Psoas muscle (tissue), 8 donors: Measurements from ENCODE around the gene PPFIBP2. TPM values are rescaled to one million over a fixed set of nuclear protein-coding genes. Genes with fewer than 3 reads are reported as not detected.

ENCODE experiments used
- ATAC-seq, 4 donors: fragments of 200-7000 bp; cut with Tn5 transposase; one replicate each; pipeline ENCODE4 v1.9.1; 2020; ENCODE audit warnings: moderate library complexity in 3 of 4, mild to moderate bottlenecking in 2 of 4
- DNase-seq, 2 donors: peaks; one replicate each; pipeline ENCODE4 v3.0.0-alpha.2; 2020
- H3K27ac ChIP-seq: fragments of 200-600 bp; one replicate; pipeline ENCODE4 v1.8.0; 2022
- H3K27me3 ChIP-seq, 3 donors: fragments of 200-600 bp in 1 of 3; one replicate each; pipeline versions ENCODE4 v1.6.1 to v1.8.0; 2013 to 2022; ENCODE audit warnings: low read length in 2 of 3, mild to moderate bottlenecking in 2 of 3, moderate library complexity in 1 of 3; ENCODE audit not compliant: insufficient read depth in 3 of 3
- H3K36me3 ChIP-seq, 2 donors: fragments of 200-600 bp in 1 of 2; one replicate each; pipeline versions ENCODE4 v1.6.1 to v1.8.0; 2013 to 2022; ENCODE audit warnings: low read depth in 1 of 2, mild to moderate bottlenecking in 1 of 2, moderate library complexity in 1 of 2; ENCODE audit not compliant: insufficient read depth in 1 of 2
- H3K4me1 ChIP-seq: fragments of 200-600 bp; one replicate; pipeline ENCODE4 v1.8.0; 2022
- H3K4me3 ChIP-seq: fragments of 200-600 bp; one replicate; pipeline ENCODE4 v1.8.0; 2022; ENCODE audit warnings: mild to moderate bottlenecking
- H3K9me3 ChIP-seq: fragments of 200-600 bp; one replicate; pipeline ENCODE4 v1.8.0; 2022
- WGBS, 3 donors: extraction: QIAGEN DNeasy Blood & Tissue Kit; methylation state at CpG; one replicate each; pipeline versions ENCODE4 v1.1.6 to v1.1.7; 2013; 5-methylcytosine and 5-hydroxymethylcytosine counted together
- intact Hi-C, 2 donors: fragments of 100-400 bp; cut with DNase I; formaldehyde crosslinking; loops; one replicate each; pipeline versions ENCODE4 v1.11.0 to v1.14.2; 2022
- polyA plus RNA-seq, 3 donors: library from polyadenylated mRNA; stranded (reverse); fragments of 200-250 nt; gene quantifications; one replicate each; pipeline ENCODE4 v1.2.3, GENCODE V29; 2013
- total RNA-seq, 4 donors: library from RNA; stranded (reverse); fragmentation: NEBNext Ultra II Directional in 2 of 4; extraction: Animal tissue kit (Norgen Biotek cat#: 25700) in 2 of 4; gene quantifications; one replicate each; pipeline versions ENCODE4 v1.2.1 to v1.2.4, GENCODE V29; 2021 to 2023
- TF ChIP-seq, protein P1 (sequence below): fragments of 200-600 bp; IDR thresholded peaks from one replicate; pipeline ENCODE4 v1.8.0; 2022; ENCODE audit warnings: antibody characterized with exemption
- donor health status: healthy with polysubstance abuse.
- donor health status: DM: no; HTN: no; CAD: no; lungs with moderate emphysema.
- donor health status: Bipolar disorder and iron deficiency.
- donor health status: healthy.
- donor health status: DM: yes; HTN: yes; CAD: no.
- donor health status: DM: no; HTN: no; CAD: no.
- donor health status: DM: no; HTN: no; CAD: no.
- donor health status: DM: yes; HTN: yes; CAD: no.

PPFIBP2 gene
- total and polyA plus RNA-seq, 7 donors = 7.4 to 54.8 (median 19.7) TPM

DNA sequence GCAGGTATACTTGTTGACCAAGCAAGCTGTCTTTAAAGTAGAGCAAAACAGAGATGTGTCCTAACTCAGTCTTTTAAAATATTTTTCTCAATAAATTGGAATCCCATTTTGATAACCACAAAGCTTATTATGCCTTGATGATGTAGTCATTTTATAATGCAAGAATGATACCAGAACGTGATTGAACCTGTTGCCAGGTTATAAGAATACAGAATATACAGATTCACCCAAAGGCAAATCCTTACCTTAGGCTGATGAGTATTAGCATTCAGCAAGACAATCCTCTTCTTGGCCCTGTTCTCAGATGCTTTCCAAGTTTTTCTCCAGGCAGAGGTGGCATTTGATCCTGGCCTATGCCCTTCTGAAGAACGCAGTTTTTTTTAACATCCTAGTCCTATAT is 76.1 kb downstream of the PPFIBP2 start:
- Histone ChIP-seq H3K4me1 (peaks cover 73% of the 10 kb centered on the region), H3K36me3 (no peaks in the 10 kb centered on the region), H3K9me3 (no peaks in the 10 kb centered on the region), H3K27me3 (no peaks in the 10 kb centered on the region), H3K4me3 (no peak overlapping the region), H3K27ac (peak overlapping the region; percentile 49)
- TF ChIP-seq, protein P1, sequence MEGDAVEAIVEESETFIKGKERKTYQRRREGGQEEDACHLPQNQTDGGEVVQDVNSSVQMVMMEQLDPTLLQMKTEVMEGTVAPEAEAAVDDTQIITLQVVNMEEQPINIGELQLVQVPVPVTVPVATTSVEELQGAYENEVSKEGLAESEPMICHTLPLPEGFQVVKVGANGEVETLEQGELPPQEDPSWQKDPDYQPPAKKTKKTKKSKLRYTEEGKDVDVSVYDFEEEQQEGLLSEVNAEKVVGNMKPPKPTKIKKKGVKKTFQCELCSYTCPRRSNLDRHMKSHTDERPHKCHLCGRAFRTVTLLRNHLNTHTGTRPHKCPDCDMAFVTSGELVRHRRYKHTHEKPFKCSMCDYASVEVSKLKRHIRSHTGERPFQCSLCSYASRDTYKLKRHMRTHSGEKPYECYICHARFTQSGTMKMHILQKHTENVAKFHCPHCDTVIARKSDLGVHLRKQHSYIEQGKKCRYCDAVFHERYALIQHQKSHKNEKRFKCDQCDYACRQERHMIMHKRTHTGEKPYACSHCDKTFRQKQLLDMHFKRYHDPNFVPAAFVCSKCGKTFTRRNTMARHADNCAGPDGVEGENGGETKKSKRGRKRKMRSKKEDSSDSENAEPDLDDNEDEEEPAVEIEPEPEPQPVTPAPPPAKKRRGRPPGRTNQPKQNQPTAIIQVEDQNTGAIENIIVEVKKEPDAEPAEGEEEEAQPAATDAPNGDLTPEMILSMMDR = no peak
- DNase-seq (no peak), ATAC-seq (no peak)
- 49 to 70% (median 53%) methylated on average over 2 of the region's 2 CpGs for WGBS, 3 donors
- intact Hi-C loops = loop anchor here in 1 of 2 donors (10.0 kb wide), 1 partner anchor 1735 kb away; the partner anchor contains the start of gene OR52E8

DNA sequence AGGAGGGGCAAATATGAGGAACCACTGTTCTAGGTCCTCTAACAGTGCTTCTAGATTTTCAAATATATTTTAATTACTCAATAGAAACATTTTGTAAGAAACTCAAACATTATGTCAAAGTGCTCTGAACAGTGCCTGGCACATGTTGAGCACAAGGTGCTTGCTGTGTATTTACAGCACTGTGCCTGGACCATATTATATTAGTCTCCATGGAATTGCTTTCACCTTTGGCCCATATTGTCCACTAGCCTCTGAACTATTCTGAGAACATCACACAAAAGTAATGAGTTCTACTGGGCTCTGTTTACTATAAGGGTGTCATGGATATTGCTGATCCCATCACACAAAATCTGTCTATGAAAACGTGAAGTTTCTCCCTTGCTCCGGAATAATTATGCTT is 76.7 kb downstream of the PPFIBP2 start:
- WGBS, 3 donors = 80 to 83% (median 81%) methylated on average over 2 of the region's 2 CpGs
- H3K27me3 ChIP-seq = no peaks in the 10 kb centered on the region
- H3K27ac ChIP-seq = peak overlapping the region; percentile 49
- intact Hi-C loops = no loop called here
- H3K36me3 ChIP-seq = no peaks in the 10 kb centered on the region
- TF ChIP-seq, protein P1 = no peak
- ATAC-seq (no peak), DNase-seq (no peak)
- no peaks in the 10 kb centered on the region for H3K9me3 ChIP-seq
- peaks cover 73% of the 10 kb centered on the region for H3K4me1 ChIP-seq
- no peak overlapping the region for H3K4me3 ChIP-seq

DNA sequence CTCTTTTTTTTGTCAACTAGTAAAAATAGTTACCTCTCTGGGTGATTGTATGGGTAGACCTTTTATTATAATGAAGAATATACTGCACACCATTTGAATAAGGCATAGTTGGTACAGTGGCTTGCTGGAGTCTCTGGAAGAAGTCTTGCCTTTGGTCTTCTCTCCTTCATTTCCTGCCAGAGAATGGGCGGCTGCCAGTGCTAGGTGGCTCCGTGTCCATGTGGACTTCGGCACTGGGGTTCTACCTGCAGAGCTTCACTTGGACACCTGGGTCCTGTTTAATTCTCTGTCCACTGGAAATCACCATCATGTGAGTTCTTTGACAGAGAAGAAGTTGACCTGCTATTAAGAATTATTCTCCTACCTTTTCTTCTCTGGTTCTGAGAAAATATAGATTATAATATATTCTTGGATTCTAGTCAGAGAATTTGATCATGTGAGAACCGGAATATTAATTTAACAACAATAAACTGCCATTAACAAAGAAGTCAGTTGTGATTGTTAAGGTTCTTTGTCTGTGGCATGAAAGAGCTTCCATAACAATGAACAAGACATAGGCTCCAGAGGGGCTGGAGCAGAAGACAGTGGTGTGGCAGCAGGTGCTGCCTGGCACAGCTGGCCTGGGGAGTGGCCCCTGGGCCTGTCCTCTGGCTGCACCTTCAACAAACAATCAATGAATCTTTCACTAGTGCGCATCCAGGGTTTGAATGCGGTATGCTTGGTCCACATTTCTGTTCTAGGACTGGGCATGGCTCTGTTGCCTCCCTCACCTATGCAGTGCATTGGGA is 77.5 kb downstream of the PPFIBP2 start:
- DNase-seq (no peak), ATAC-seq (no peak)
- H3K27me3 ChIP-seq = no peaks in the 10 kb centered on the region
- WGBS, 3 donors = 81 to 97% (median 87%) methylated on average over 6 of the region's 6 CpGs
- peak overlapping the region; percentile 88 for H3K27ac ChIP-seq
- no peaks in the 10 kb centered on the region for H3K36me3 ChIP-seq
- intact Hi-C loops = no loop called here
- peaks cover 71% of the 10 kb centered on the region for H3K4me1 ChIP-seq
- no peak overlapping the region for H3K4me3 ChIP-seq
- H3K9me3 ChIP-seq = no peaks in the 10 kb centered on the region
- TF ChIP-seq, protein P1 = no peak

DNA sequence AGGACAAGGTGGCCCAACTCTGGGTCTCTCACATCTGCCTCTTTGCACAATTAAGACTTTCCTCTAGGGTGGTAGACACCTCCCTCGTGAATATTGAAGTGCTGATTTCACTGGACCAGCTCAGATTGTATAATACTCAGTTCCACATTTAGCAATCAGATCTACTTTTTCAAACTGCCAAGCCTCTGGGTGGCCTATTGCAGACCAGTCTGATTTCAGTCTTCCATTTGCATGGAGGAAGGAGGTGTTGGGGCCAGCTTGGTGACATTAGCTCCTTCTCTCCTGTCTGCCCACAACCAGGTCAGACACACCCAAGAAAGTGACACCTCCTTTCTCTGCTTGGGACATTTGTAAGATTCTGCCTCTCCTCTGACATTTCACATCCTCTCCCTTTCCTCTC is 78.2 kb downstream of the PPFIBP2 start:
- no peaks in the 10 kb centered on the region for H3K9me3 ChIP-seq
- H3K4me3 ChIP-seq = no peak overlapping the region
- peaks cover 70% of the 10 kb centered on the region for H3K4me1 ChIP-seq
- 13 to 55% (median 29%) methylated on average over 1 of the region's 1 CpG for WGBS, 3 donors
- TF ChIP-seq, protein P1 = no peak
- peak overlapping the region; percentile 88 for H3K27ac ChIP-seq
- ATAC-seq (peak in 3 of 4 donors; percentile 10 to 48 (median 29)), DNase-seq (no peak)
- no peaks in the 10 kb centered on the region for H3K36me3 ChIP-seq
- no peaks in the 10 kb centered on the region for H3K27me3 ChIP-seq
- intact Hi-C loops = no loop called here
